ENCODE data around the gene GNB3. TPM values are rescaled to one million over a fixed set of nuclear protein-coding genes. Genes with fewer than 3 reads are reported as not detected.
A peak's percentile ranks its signal among the peaks of the same experiment; 100 is the strongest.

GNB3 gene
- total RNA-seq: under 1 TPM in 1 of 2 donors, not detected in 1; 0.66 TPM

DNA sequence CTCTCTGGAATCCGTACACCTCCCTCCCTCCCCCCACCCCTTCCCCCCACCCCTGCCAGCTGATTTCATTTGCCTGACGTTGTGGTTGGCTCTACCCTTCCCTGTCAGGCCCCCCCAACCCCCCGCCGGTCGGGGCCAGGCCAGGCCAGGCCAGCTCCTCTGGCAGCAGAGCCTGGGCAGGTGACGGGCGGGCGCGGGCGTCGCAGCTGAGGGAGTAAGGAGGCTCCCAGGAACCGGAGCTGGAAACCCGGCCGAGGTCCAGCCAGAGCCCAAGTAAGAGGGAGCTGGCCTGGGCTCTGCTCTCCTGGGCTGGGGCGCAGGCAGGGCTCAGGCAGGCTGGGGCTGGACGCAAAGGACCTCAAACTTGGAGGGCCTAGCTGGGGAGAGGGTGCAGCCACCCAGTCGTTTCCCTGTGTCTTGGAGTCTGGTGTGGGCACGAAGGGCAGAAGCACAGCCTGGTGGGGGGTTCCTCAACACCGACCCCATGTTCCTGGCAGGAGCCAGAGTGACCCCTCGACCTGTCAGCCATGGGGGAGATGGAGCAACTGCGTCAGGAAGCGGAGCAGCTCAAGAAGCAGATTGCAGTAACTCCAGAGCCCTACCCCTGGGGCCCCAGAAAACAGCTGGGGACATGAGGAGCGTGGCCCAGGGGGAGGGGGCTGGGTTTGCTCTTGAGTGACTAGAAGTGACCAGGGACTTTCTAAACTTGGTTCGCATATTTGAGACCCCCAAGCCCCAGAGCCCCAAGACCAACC lies at the start of gene GNB3:
Gene GNB3 (plus strand): TSS at position 165 of the 755 bp plus-strand sequence. CDS start 363 bp downstream, at position 528.
- no peaks in the 10 kb centered on the region for H3K36me3 Mint-ChIP-seq (ENCODE audit: low read depth)
- no peak within 1 kb of the TSS for H3K27ac Mint-ChIP-seq
- H3K4me3 Mint-ChIP-seq: no peak within 1 kb of the TSS
- no peaks in the 10 kb centered on the region for H3K4me1 Mint-ChIP-seq
- ATAC-seq (replicated peaks): no peak
- H3K9me3 Mint-ChIP-seq: no peaks in the 10 kb centered on the region
- no peaks in the 10 kb centered on the region for H3K27me3 Mint-ChIP-seq

DNA sequence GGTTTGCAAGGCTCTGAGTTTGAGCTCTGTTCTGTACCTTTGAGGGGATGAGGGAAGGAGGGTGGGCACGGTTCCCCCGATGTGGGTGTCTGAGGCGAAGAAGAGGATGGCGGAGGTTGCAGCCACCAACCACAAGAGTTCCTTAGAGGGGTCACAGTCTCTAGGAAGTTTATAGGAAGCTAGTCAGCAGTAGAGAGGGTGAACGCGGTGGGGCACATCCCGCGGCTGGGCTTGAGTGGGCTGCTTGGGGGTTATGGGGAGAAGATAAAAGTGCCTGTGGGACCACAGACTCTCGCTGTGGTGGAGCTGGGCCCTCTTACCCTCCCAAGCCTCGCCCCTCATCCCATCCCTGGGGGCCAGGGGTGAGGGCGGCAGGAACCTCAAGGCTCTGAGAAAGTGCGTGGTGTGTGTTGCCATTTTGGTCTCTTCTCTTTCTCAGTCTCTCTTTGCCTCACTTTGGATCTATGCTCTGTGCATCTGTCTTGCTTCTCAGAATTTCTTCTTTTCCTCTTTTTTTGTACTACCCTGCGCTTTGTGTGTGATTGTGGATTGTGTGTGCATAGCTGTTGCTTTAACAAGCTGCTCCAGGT lies 48.7 kb upstream of the GNB3 start:
- peak overlapping the region; percentile 84 for H3K27ac Mint-ChIP-seq
- no peaks in the 10 kb centered on the region for H3K9me3 Mint-ChIP-seq
- peaks cover 51% of the 10 kb centered on the region for H3K4me1 Mint-ChIP-seq
- peak; percentile 7 for ATAC-seq (replicated peaks)
- H3K27me3 Mint-ChIP-seq: no peaks in the 10 kb centered on the region
- peaks cover 78% of the 10 kb centered on the region for H3K36me3 Mint-ChIP-seq (ENCODE audit: low read depth)
- peak overlapping the region; percentile 100 for H3K4me3 Mint-ChIP-seq

DNA sequence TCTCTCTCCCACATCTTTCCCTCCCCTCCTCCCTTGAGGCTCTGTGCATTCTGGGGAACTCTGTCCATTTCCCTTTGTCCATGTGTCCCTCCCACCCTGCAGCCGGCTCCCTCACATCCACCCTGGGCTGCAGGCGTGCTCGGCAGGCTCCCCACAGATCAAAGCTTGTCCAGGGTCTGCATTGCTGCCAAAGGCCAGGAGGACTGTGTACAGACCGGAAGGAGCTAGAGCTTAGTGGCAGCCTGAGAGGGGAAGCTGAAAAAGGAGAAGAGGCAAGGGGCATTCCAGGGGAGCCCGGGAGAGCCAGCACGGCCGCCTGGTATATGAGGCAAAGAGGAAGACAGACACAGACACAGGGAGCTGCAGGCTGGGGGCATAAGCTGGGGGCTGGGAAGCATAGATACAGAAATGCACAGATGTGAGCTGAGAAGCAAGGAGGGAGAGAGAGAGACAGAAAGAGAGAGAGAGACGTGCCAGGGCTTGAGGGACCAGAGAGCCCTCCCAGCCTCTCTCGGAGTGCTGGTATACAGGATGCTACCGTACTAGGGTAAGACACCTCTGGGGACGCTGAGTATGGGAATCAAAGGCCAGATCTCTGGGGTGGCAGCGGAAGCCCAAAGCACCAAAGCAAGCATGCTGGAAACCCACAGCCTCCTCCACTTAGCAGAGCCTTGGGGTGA lies 48.1 kb upstream of the GNB3 start:
- Mint-ChIP-seq H3K27me3 (no peaks in the 10 kb centered on the region), H3K4me3 (peak overlapping the region; percentile 100), H3K36me3 (ENCODE audit: low read depth) (peaks cover 84% of the 10 kb centered on the region), H3K4me1 (peaks cover 54% of the 10 kb centered on the region), H3K27ac (peak overlapping the region; percentile 84), H3K9me3 (no peaks in the 10 kb centered on the region)
- ATAC-seq (replicated peaks): peak; percentile 18

DNA sequence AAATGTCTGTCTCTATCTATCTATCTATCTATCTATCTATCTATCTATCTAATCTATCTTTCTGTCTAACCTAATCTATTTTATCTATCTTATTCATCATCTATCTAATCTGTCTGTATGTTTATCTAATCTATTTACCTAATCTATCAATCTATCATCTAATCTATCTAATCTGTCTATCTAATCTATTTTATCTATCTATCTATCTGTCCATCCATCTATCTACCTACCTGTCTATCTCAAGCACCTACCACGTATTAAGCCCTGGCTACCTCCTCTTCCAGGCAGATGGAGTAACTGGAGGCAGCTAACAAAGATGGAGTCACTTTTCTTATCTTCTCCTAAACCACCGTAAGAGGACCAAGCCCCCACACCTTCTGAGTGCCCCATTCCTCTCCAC lies 45.6 kb upstream of the GNB3 start:
- H3K9me3 Mint-ChIP-seq: no peaks in the 10 kb centered on the region
- peaks cover 41% of the 10 kb centered on the region for H3K4me1 Mint-ChIP-seq
- H3K36me3 Mint-ChIP-seq (ENCODE audit: low read depth): peaks cover 100% of the 10 kb centered on the region

DNA sequence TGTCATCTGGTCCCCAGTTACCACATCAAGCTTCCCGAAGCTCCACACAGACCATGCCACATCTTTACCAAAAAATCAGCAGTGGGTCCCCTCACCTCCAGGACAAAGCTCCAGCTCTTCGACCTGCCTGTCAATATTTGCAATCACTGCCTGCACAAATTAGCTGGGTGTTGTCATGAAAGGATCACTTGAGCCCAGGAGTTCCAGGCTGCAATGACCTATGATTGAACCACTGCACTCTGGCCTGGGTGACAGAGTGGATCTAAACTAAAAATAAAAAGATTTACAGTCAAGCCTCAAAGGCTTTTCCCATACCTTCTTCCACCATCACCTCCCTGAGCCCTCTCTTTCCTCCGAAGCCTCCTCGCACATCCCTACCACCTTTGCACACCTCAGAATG lies 44.1 kb upstream of the GNB3 start:
- H3K36me3 Mint-ChIP-seq (ENCODE audit: low read depth): peaks cover 91% of the 10 kb centered on the region
- H3K4me1 Mint-ChIP-seq: peaks cover 41% of the 10 kb centered on the region
- H3K9me3 Mint-ChIP-seq: no peaks in the 10 kb centered on the region
- no peak for ATAC-seq (replicated peaks)
- peak overlapping the region; percentile 16 for H3K27ac Mint-ChIP-seq
- H3K4me3 Mint-ChIP-seq: peak overlapping the region; percentile 6
- H3K27me3 Mint-ChIP-seq: no peaks in the 10 kb centered on the region

More for the DNA sequence above, 45.6 kb upstream of the GNB3 start:
- ATAC-seq (replicated peaks): no peak
- Mint-ChIP-seq H3K4me3 (peak overlapping the region; percentile 100), H3K27ac (peak overlapping the region; percentile 72), H3K27me3 (no peaks in the 10 kb centered on the region)

DNA sequence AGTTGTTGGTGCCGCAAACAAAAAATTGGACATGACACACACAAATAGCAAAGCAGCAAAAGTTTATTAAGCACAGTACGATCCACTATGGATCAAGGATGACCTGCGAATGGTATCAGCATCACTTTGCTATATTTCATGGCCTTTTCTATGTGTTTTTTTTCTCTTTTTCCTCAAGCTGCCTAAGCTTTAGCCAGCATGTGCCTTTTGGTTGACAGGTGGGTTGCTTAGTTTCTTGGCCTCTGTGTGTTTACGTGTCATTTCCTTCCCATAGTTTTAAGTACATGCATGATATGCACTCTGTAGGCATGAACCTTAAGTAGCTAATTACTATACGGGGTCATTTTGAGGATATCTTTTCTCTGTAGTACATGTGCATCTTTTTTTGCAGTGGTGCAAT lies 41.6 kb upstream of the GNB3 start:
- no peak overlapping the region for H3K4me3 Mint-ChIP-seq

DNA sequence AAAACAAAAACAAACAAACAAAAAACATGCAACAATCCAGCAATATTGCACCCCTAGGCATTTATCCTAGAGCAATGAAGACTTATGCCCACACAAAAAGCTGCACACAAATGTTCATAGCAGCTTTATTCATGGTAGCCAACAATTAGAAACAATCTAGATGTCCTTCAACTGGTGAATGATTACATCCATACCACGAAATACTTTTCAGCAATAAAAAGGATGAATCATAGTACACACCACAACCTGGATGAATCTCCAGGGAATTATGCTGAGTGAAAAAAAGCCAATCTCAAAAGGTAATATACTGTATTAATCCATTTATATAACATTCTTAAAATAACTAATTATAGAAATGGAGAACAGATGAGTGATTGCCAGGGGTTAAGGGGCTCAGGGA lies 33.6 kb upstream of the GNB3 start:
- Mint-ChIP-seq H3K27ac (no peak overlapping the region), H3K4me3 (no peak overlapping the region), H3K27me3 (no peaks in the 10 kb centered on the region), H3K36me3 (ENCODE audit: low read depth) (peaks cover 92% of the 10 kb centered on the region), H3K9me3 (no peaks in the 10 kb centered on the region), H3K4me1 (peaks cover 11% of the 10 kb centered on the region)
- ATAC-seq (replicated peaks): no peak

More for the DNA sequence above, 41.6 kb upstream of the GNB3 start:
- no peak for ATAC-seq (replicated peaks)
- Mint-ChIP-seq H3K4me1 (peaks cover 24% of the 10 kb centered on the region), H3K9me3 (no peaks in the 10 kb centered on the region), H3K36me3 (ENCODE audit: low read depth) (peaks cover 87% of the 10 kb centered on the region), H3K27ac (no peak overlapping the region), H3K27me3 (no peaks in the 10 kb centered on the region)

DNA sequence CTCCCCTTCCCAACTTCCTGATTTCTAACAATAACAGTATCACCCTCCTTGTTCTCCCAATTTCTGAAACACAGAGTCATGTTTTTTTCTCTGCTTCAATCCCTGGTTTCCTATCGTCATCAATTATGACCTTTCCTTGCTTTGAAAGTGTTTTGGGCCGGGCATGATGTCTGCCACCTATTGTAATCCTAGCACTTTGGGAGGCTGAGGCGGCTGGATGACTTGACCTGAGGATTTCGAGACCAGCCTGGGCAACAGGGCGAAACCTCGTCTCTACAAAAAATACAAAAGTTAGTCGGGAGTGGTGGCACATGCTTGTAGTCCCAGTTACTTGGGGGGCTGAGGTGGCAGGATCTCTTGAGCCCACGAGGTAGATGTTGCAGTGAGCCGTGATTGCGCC lies 31.7 kb upstream of the GNB3 start:
- Mint-ChIP-seq H3K4me3 (no peak overlapping the region), H3K27me3 (no peaks in the 10 kb centered on the region), H3K36me3 (ENCODE audit: low read depth) (peaks cover 94% of the 10 kb centered on the region), H3K4me1 (peaks cover 11% of the 10 kb centered on the region), H3K27ac (no peak overlapping the region), H3K9me3 (no peaks in the 10 kb centered on the region)
- no peak for ATAC-seq (replicated peaks)

DNA sequence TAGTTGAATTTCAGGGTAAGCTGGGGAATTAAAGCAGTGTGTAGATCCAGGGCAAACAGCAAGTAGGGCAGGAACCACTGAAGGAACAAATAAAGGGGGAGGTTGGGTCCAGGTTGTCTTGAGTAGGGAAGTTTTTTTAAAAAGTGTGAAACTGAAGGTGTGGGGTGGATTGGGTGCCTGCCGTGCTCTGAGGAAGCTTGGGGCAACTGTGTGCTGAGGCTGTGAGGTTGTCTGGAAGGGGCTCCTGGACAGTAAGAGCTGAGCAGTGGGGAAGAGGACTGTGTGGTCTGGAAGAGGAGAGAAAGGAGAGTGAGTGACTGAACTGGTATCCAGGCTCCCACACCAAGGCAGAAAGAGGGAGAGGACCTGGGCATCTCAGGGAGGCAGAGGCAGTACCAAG lies 30.0 kb upstream of the GNB3 start:
- Mint-ChIP-seq H3K27ac (peak overlapping the region; percentile 56), H3K27me3 (no peaks in the 10 kb centered on the region), H3K36me3 (ENCODE audit: low read depth) (peaks cover 94% of the 10 kb centered on the region), H3K4me1 (peaks cover 11% of the 10 kb centered on the region), H3K4me3 (peak overlapping the region; percentile 10), H3K9me3 (no peaks in the 10 kb centered on the region)
- no peak for ATAC-seq (replicated peaks)

DNA sequence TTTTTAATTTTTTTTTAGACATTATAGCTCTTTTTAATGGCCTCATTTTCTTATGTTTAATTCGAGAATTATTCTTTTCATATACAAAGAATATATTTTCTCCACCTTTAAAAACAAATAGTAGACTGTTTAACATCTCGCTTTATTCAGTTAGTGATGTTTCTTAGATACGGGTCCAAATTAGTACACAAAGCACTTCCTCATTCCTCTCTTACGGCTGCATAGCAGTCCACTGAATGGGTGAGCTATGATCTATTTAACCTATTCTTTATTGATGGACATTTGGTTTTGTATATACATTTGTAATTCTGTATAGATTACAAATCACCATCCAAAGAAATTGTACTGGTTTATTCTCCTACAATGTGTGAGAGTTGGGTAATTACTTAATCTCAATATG lies 27.4 kb upstream of the GNB3 start:
- H3K36me3 Mint-ChIP-seq (ENCODE audit: low read depth): peaks cover 94% of the 10 kb centered on the region
- no peaks in the 10 kb centered on the region for H3K9me3 Mint-ChIP-seq

DNA sequence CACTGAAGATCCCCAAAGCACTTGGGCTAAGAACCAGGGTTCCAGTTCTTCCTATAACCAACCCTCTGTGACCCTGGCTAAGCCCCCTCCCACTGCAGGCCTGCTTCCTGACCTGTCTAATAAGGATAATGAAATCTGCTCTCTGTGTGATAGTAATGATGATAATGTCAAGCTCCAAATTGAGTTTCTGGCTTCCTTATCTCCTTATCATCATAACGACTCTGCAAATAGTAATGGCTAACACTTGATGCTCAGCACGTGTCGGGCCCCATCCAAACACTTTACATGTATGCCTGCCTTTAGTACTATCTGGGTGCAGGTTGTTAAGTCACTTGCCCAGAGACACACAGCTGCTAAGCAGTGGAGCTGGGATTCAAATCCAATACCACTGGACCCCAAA lies 24.1 kb upstream of the GNB3 start:
- Mint-ChIP-seq H3K4me3 (no peak overlapping the region), H3K36me3 (ENCODE audit: low read depth) (peaks cover 77% of the 10 kb centered on the region), H3K4me1 (peaks cover 13% of the 10 kb centered on the region), H3K27me3 (no peaks in the 10 kb centered on the region), H3K27ac (peak overlapping the region; percentile 37), H3K9me3 (no peaks in the 10 kb centered on the region)
- no peak for ATAC-seq (replicated peaks)

More for the DNA sequence above, 27.4 kb upstream of the GNB3 start:
- no peak overlapping the region for H3K4me3 Mint-ChIP-seq
- ATAC-seq (replicated peaks): no peak
- H3K4me1 Mint-ChIP-seq: peaks cover 17% of the 10 kb centered on the region
- H3K27ac Mint-ChIP-seq: no peak overlapping the region
- H3K27me3 Mint-ChIP-seq: no peaks in the 10 kb centered on the region

DNA sequence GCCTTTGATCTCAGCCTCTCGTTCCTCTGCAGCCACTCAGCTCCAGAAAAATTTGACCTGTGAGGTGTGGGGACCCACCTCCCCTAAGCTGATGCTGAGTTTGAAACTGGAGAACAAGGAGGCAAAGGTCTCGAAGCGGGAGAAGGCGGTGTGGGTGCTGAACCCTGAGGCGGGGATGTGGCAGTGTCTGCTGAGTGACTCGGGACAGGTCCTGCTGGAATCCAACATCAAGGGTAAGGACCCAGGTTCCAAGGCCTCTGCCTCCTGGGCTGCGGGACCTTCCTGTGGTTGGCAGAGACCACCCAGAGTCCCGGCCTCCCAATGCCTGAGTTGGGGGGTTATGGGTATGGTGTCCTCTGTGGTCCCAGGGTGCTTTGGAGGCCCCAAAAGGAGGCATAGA lies 23.6 kb upstream of the GNB3 start:
- no peak for ATAC-seq (replicated peaks)
- Mint-ChIP-seq H3K36me3 (ENCODE audit: low read depth) (peaks cover 74% of the 10 kb centered on the region), H3K9me3 (no peaks in the 10 kb centered on the region)

DNA sequence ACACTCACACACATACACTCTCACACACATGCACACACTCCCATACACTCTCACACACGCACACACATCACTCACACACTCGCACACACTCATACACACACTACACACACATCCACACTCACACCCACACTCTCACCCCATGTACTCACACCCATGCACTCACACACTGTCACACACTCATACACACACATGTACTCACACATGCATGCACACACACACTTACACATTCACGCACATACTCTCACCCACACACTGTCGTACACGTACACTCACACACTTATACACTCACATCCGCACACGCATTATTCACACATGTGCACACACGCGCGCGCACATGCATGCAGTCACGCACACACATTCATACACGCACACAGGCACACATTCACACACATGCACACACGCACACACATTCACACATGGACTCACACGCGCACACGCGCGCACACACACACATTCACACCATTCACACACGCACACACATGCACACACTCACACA lies 23.0 kb upstream of the GNB3 start:
- H3K4me1 Mint-ChIP-seq: peaks cover 13% of the 10 kb centered on the region
- peaks cover 68% of the 10 kb centered on the region for H3K36me3 Mint-ChIP-seq (ENCODE audit: low read depth)
- H3K27me3 Mint-ChIP-seq: peaks cover 1% of the 10 kb centered on the region
- no peak for ATAC-seq (replicated peaks)
- no peak overlapping the region for H3K27ac Mint-ChIP-seq
- no peak overlapping the region for H3K4me3 Mint-ChIP-seq
- H3K9me3 Mint-ChIP-seq: no peaks in the 10 kb centered on the region

More for the DNA sequence above, 23.6 kb upstream of the GNB3 start:
- peak overlapping the region; percentile 37 for H3K27ac Mint-ChIP-seq
- H3K4me3 Mint-ChIP-seq: no peak overlapping the region
- no peaks in the 10 kb centered on the region for H3K27me3 Mint-ChIP-seq
- H3K4me1 Mint-ChIP-seq: peaks cover 13% of the 10 kb centered on the region

DNA sequence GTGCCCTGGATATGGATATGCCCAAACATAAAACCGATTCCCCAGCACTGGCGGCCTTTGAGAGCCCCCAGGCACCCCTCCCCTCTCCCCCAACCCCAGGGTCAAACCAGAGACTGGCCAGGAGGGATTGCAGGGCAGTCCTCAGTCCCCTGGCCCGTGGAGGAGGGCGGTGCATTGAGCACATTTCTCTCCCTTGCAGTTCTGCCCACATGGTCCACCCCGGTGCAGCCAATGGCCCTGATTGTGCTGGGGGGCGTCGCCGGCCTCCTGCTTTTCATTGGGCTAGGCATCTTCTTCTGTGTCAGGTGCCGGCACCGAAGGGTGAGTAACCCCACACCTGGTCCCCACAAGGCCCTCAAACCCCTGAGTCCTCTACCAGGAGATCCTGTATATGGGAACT lies 22.5 kb upstream of the GNB3 start:
- H3K36me3 Mint-ChIP-seq (ENCODE audit: low read depth): peaks cover 64% of the 10 kb centered on the region

More for the DNA sequence above, 22.5 kb upstream of the GNB3 start:
- no peak for ATAC-seq (replicated peaks)
- Mint-ChIP-seq H3K27me3 (peaks cover 3% of the 10 kb centered on the region), H3K4me1 (peaks cover 13% of the 10 kb centered on the region), H3K9me3 (no peaks in the 10 kb centered on the region), H3K27ac (no peak overlapping the region), H3K4me3 (no peak overlapping the region)
